GM21786 (cell line): ENCODE measurements around the gene CA5A.
"Not testable (repeated sequence)": the region's sequence is repeated elsewhere in the genome, so short reads cannot be mapped to it uniquely, and the experiment has no call there.

ENCODE experiments used
- ATAC-seq: cut with Tn5 transposase; IDR thresholded peaks from one replicate; pipeline ENCODE4 v1.9.1; 2021; ENCODE audit not compliant: unreplicated experiment

The CA5A gene

DNA sequence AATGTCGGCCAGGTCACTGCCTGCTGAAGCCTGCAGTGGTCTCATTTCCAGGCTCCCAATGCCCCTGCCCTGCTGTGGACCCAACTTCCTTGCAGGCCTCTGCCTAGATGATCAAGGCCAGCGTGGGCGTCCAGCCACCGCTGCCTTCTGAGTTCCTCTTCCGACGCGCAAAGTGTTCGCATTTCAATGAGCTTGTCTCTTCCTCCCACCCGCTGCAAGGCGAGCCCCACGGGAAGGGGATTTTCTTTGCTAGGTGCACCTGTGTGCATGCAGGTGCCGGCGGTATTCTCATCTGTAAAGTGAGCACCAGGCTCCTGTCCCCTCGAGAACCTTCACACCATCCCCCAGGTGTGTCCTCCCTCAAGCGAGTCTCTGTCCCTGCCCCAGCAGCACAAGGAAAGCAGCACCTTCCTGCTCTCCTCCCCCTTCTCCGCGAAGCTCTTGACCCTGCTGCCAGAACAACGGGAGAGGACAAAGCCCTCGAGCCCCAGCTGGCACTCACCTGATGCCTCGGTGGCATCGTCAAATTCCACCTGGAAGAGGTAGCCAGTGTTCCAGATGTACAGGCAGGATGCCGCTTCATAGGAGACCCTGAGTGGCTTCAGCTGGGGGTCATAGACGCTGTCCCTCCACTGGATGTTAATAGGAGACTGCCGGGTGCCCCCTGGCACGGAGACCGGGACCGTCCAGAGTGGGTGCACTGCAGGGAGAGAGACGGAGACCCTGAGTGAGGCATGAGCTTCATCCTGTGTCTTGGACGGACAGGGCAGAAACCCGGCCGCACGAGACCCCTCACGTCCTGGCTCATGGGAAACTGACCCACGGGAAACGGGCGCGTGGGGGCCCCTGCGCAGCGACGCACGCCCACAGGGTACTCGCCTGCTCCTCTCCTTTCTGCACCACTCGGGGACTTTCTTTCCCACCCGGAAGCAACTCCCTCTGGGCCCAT is 9.8 kb downstream of the CA5A start:
- ATAC-seq = no peak

DNA sequence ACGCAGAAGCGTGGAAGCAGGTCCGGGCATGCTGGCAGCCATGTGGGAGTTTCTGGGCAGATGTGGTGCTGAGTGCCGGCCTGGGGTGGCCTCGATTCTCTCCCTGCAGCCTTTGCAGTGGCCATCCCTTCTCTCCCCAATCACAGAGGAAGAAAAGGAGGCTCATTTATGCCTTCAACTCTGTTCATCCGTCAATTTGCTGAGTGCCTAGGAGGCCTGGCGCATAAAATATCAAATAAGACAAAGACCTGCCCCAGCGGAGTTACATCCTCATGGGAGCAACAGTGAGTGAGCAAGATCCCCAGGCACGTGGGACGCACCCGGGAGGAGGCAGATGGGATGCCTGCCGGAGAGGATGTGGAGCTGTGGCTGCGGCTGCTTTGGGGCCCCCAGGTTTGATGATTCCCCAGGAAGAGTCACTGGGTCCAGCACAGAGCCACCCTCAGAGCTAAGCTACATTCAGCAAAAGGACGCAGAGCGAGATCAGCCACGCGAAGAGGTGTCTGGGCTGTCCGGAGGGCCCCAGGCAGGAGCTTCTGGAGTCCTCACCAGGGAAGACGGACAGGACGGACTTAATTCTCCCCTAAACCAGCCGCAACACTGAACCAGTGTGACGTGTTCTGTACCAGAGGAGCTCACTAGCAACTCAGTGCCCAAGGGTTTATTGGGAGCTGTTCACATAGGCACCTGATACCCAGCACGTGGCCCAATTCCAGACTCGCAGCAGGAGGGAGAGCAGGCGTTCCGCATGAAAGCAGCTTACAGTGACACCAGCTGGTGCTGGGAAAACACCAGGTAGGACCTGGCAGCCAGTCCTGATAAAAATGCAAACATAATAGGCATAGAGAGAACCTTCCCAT is 11.3 kb downstream of the CA5A start:
- no peak for ATAC-seq

DNA sequence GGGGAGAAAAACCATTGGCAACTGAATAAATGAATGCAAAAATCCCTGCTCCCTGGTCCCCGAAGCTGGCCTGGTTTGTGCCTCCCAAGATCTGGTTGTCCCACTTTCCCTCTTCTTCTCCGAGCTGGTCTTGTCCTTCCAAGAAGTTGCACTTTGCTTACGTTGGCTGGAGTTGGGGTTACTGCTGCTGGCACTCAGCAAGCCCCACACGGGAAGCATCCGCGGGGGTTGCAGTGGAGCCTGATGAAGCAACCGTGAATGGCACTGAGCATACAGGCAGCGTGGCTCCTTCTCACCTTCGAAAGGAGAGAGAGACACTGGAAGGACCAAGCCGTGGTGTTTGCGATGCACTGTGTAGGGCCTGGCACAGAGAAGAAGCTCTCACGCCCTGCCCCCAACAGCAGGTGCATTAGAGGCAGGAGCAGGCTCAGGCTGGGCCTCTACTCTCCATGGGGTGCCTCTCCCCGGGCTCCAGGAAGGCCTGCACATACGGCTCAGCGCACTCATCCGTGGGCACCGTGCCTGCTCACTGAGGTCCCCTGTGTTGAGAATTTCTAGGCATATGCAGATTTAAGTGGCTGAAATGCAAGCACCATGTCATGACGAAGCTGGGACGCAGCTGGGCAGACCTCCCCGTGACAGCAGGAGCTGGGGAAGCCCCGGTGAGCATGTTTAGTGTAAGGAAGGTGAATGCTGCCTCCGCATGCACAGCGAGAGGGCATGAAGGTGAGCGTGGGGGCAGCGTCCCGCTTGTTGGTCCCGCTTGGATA is 12.1 kb downstream of the CA5A start:
- ATAC-seq = peak; percentile 85

DNA sequence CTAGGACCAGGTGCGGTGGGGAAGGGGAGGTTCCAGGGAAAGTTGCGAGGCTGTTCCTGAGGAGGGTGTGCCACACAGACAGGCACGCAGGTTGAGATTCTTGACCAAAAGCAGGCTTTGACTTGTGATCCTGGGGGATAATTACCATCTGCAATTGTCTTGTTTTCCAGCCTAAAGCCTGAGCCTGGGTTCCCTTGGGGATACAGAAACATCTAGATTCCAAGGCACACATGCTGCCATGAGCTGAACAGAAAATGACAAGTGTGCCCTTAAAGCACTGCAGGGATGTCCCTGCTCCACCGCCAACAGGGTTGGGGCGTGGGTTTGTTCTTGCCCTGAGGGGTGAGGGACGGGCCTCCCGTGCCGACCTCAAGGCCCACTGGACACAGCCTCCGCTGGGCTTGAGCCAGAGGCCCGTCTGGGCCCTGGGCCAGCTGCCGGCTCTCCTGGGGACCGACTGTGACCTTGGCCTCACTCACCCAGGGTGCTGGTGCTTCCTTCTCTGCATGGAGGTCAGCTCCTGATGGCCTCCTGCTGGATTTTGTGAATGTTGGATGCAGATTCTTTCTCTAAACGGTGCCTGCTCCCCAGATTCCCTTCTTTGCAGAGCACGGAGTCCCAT is 14.0 kb downstream of the CA5A start:
- no peak for ATAC-seq

- ATAC-seq = no peak
Measured at GRCh38 chr16:87921236-87921773, 15.0 kb downstream of the CA5A start.

DNA sequence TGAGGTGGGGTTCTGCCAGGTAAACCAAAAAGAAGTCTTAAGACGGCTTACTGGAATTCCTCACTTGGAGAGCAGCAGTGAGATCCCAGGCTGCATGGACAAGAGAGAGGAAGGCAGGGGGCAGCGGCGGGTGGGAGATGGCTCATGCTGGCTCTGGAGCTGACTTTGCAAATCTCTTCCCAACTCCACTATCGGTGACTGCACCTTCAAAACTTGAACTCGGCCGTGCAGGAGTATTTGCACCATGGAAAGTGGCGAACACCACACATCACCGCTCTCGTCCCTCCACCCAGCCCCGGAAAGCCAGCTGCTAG is 16.7 kb downstream of the CA5A start:
- ATAC-seq = no peak

DNA sequence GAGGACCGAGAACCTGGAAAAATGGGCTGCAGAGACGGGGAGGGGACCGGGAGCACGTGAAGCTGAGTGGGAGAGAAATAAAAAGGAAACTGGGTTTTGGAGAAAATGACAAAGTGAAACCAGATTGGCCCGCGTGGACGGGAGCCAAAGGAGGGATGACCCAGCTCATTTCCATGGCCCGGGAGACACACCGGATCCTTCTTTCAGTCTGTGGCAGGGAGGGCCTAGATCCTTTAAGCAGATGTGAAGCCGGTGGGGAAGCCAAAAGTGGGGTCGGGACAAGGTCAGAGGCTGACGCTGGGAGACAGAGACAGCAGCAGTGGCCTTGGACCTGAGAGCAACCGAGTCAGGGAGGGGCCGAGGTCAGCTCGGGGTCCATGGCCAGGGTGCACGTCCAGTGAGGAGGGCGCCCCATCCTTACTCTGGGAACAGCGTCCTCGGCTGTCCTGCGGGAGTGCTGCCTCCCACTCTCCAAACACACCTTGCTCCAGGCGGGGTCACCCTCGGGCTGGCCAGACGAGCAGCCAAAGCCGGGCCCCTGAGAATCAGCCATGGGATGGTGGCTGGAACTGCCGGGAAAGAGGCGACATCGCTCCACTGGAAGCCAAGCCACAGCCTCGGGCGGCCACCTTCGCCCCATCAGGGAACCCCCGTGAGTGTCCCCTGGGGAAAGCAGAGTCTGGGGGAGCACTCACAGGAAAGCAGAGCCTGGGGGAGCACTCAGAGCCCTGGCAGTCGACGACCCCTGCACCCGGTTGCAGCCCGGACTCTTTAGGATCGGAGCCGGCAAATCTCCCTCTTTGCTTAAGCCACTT is 17.3 kb downstream of the CA5A start:
- no peak for ATAC-seq

- ATAC-seq = no peak
Measured at GRCh38 chr16:87918338-87918737, 18.0 kb downstream of the CA5A start.

DNA sequence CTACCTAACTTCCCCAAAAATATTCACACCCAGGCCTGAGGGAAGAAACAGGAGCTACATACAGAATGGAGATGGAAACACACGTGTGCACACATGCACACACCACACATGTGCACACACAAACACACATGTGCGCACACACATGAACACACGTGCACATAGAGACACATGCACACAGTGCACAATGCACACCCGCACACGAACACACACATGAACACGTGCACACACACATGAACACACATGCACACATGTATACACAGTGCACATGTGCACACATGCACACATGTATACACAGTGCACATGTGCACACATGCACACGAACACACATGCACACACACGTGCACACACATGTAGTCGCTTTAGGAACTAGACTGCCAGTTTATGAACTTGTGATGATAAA is 18.8 kb downstream of the CA5A start:
- ATAC-seq = no peak

- no peak for ATAC-seq
Measured at GRCh38 chr16:87914812-87915211, 21.5 kb downstream of the CA5A start.

DNA sequence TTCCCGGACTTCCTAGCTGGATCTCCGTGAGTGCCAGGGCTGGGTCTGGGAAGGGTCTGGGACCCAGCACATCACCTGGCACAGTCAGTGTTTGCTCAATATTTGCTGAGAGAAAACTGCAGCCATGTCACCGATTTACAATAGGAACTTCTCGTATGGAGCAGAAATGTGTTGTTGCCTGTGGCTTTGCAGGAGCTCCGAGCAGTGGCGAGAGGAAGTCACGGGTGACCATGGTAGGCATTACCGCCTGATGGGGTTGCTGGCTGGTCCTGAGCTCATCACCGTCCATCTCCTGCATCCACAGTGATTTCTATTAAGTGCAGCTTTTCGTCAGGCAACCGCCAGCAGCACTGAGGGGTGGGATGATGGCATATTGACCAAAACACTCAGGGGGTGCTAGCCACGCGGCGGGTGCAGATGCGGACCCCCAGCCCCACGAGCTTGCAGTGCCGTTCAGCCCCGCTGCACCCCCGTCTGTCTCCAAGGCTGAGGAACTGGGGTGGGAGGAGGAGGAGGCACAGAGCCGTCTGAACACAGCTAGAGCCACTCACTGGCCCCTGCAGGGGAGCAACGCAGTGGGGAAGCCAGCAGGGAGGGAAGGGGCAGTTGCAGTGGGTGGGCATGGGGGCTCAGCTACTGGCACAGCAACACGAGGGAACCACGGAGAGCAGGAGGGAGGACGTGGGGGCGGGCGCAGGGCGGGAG is 22.2 kb downstream of the CA5A start:
- not testable (repeated sequence) for ATAC-seq

DNA sequence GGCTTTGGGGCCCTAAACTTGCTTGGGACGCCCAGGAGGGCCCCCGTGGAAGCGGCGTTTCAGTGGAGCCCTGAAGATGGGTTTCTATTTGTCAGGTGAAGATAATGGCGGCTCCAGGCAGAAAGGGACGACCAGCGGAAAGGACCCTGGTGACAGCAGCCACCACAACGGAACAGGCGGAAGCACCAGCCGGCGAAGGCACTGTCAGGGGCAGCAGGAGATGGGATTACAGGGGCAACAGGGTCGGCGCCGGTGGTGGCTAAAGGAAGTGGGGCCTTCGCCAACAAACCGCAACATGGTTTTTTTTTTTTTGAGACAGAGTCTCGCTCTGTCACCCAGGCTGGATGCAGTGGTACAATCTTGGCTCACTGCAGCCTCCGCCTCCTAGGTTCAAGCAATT is 23.6 kb downstream of the CA5A start:
- not testable (repeated sequence) for ATAC-seq

DNA sequence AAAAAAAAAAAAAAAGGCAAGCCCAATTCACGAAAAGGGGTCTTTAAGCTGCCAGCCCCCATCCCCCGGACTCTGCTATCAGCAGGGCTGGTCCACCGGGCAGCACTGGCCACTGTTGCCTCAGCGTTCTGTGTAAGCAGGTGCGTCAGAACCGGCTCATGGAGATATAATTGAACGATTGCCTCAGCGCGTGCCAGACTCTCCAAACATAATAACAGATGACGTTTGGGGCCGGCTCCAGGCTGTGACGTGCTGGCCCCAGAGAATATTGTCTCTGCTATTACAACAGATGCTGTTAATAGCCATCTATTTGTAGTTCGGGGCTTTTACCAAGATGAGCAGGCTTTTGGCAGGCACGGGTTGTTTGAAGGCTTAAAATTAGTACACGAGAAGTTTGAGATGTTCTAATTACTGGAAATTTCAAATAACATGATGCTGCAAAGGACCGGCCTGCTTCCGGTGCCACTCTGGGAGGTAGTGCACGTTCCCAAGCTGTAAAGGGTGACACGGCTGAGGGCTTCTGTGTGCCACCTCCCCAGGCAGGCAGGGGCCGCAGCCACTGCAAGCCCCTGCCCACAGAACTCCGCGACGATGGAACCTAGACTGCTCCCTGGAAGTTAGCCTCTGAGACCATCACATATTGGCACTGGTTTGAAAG is 25.1 kb downstream of the CA5A start:
- not testable (repeated sequence) for ATAC-seq

DNA sequence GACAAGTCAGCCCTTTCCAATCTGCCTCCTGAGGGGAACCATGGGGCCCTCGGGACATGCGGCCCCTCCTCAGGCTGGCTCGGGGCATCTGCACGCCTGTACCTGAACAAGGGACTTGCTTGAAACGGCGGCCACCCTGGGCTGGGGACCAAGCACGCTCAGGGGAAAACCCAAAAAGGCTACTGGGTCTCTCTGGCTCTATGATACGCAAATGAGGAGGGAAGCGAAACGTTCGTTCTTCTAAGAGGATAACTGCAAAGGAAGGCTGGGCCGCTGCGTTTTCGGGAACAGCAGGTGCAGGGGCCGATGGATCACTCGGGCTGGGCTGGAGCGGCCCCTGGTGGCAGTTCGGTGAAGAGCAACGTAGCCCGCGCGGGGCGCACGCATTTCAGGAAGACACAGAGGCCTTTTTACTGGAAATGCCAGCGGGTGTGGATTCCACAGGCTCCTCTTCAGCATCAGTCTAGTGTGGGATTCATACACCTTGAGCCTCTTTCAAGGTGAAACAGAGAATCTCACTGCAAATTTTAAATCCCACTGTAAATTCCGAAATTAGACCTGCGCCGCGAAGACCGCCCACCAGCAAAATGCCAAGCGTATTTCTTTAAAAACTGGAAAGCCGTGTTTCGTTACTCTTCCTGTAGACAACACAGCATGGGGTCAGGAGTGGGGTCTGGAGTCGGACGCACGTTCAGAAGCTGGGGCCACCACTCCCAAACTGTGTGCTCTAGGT is 27.0 kb downstream of the CA5A start:
- ATAC-seq = peak; percentile 85

GRCh38 chr16:87908101-87908500 is 28.2 kb downstream of the CA5A start:
- not testable (repeated sequence) for ATAC-seq

DNA sequence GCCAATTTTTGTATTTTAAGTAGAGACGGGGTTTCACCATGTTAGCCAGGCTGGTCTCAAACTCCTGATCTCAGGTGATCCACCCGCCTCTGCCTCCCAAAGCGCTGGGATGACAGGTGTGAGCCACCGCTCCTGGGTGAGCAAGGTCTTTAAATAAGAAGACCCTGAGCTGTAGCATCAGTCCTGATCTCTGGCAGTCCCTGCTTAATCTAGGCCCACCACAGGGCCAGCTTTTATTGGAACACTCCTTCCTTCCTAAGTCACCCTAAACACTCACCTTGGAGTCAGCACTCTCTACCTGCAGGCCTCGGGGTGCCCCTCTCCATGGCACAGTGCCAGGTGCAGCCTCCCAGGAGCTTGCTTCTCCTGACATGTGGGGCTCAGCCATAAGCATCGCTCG is 30.8 kb downstream of the CA5A start:
- not testable (repeated sequence) for ATAC-seq

- not testable (repeated sequence) for ATAC-seq
Measured at GRCh38 chr16:87904963-87905362, 31.4 kb downstream of the CA5A start.

- not testable (repeated sequence) for ATAC-seq
Measured at GRCh38 chr16:87900489-87900888, 35.8 kb downstream of the CA5A start.
